HepG2 (cell line): ENCODE data around the gene RAP2A. TPM values are rescaled to one million over a fixed set of nuclear protein-coding genes. Genes with fewer than 3 reads are reported as not detected.

Experiments used
- DPF2 ChIP-seq: sonication (generic); formaldehyde crosslinking; IDR thresholded peaks from 2 replicates; pipeline ENCODE4 v1.4.0; 2020; ENCODE audit warnings: mild to moderate bottlenecking, low read depth, missing genetic modification reagents, borderline replicate concordance
- DR1 ChIP-seq: sonication (generic); formaldehyde crosslinking; IDR thresholded peaks from 2 replicates; pipeline ENCODE4 v1.8.0; 2021; ENCODE audit warnings: mild to moderate bottlenecking, missing genetic modification reagents, inconsistent platforms
- FLYWCH1 ChIP-seq: sonication (generic); formaldehyde crosslinking; IDR thresholded peaks from 2 replicates; pipeline ENCODE4 v1.8.1; 2023; ENCODE audit warnings: mild to moderate bottlenecking, missing genetic modification reagents
- JDP2 ChIP-seq: sonication (generic); formaldehyde crosslinking; IDR thresholded peaks from 2 replicates; pipeline ENCODE4 v1.8.1; 2022; ENCODE audit warnings: missing genetic modification reagents, borderline replicate concordance
- KDM3A ChIP-seq: IDR thresholded peaks from 2 replicates; pipeline ENCODE4 v1.6.1; 2018; ENCODE audit warnings: low read depth, missing compliant biosample characterization
- MEF2D ChIP-seq: sonication (generic); formaldehyde crosslinking; IDR thresholded peaks from 2 replicates; pipeline ENCODE4 v1.5.1; 2020; ENCODE audit warnings: mild to moderate bottlenecking, missing genetic modification reagents
- NRL ChIP-seq: sonication (generic); formaldehyde crosslinking; IDR thresholded peaks from 2 replicates; pipeline ENCODE4 v1.5.0; 2020; ENCODE audit warnings: missing genetic modification reagents, mild to moderate bottlenecking, moderate library complexity, borderline replicate concordance
- REL ChIP-seq: sonication (generic); formaldehyde crosslinking; conservative IDR thresholded peaks from 2 replicates; pipeline ENCODE4 v1.8.0; 2022; ENCODE audit warnings: mild to moderate bottlenecking, missing genetic modification reagents, moderate library complexity
- RELA ChIP-seq: sonication (generic); formaldehyde crosslinking; IDR thresholded peaks from 2 replicates; pipeline ENCODE4 v1.4.0; 2020; ENCODE audit warnings: missing genetic modification reagents
- SALL1 ChIP-seq: sonication (generic); formaldehyde crosslinking; IDR thresholded peaks from 2 replicates; pipeline ENCODE4 v1.8.0; 2022; ENCODE audit warnings: mild to moderate bottlenecking, missing genetic modification reagents
- SMARCC2 ChIP-seq: fragments of 450-650 bp; IDR thresholded peaks from 2 replicates; pipeline ENCODE4 v1.6.1; 2017; ENCODE audit warnings: antibody characterized with exemption, mild to moderate bottlenecking
- ZNF205 ChIP-seq: IDR thresholded peaks from 2 replicates; pipeline ENCODE4 v1.6.1; 2018; ENCODE audit warnings: missing biosample characterization, missing genetic modification reagents
- ZNF280D ChIP-seq: sonication (generic); formaldehyde crosslinking; IDR thresholded peaks from 2 replicates; pipeline ENCODE4 v1.5.1; 2020; ENCODE audit warnings: mild to moderate bottlenecking, missing genetic modification reagents
- ZNF296 ChIP-seq: sonication (generic); formaldehyde crosslinking; conservative IDR thresholded peaks from 2 replicates; pipeline ENCODE4 v1.5.0; 2020; ENCODE audit warnings: mild to moderate bottlenecking, missing genetic modification reagents
- ZNF33B ChIP-seq: sonication (generic); formaldehyde crosslinking; IDR thresholded peaks from 2 replicates; pipeline ENCODE4 v1.5.1; 2020; ENCODE audit warnings: mild to moderate bottlenecking, missing genetic modification reagents
- ZNF577 ChIP-seq: sonication (generic); formaldehyde crosslinking; IDR thresholded peaks from 2 replicates; pipeline ENCODE4 v1.4.0; 2020; ENCODE audit warnings: mild to moderate bottlenecking, low read depth, missing genetic modification reagents, borderline replicate concordance
- ZNF800 ChIP-seq: sonication (generic); formaldehyde crosslinking; IDR thresholded peaks from 2 replicates; pipeline ENCODE4 v1.4.0; 2020; ENCODE audit warnings: missing genetic modification reagents
- polyA plus RNA-seq, 8 experiments: library from polyadenylated mRNA; depleted of rRNA in 3 of 8; stranded (reverse) in 7 of 8; unstranded in 1 of 8; fragments of >200 nt; fragmentation: Illumina TruSeq in 4 of 8; extraction: Trizol in 4 of 8; gene quantifications; 2 replicates each; pipeline versions ENCODE4 v1.2.1 to v1.2.3, GENCODE V29; 2011 to 2016; ENCODE audit warnings: low read depth in 4 of 8, missing spikeins in 1 of 8, mixed read lengths in 1 of 8; ENCODE audit not compliant: insufficient read depth in 1 of 8
- total RNA-seq, 5 experiments: library from RNA; depleted of rRNA; stranded (reverse); fragments of >200 nt; fragmentation: Illumina TruSeq; extraction: Trizol; gene quantifications; 2 replicates each; pipeline ENCODE4 v1.2.3, GENCODE V29; 2016; ENCODE audit warnings: low read depth in 1 of 5
- TF ChIP-seq, protein P1 (sequence below): IDR thresholded peaks from 2 replicates; pipeline ENCODE4 v1.6.1; 2018; ENCODE audit warnings: missing genetic modification reagents
- TF ChIP-seq, protein P2 (sequence below): sonication (generic); formaldehyde crosslinking; IDR thresholded peaks from 2 replicates; pipeline ENCODE4 v1.8.0; 2022; ENCODE audit warnings: mild to moderate bottlenecking, missing genetic modification reagents
- TF ChIP-seq, protein P3 (sequence below), 2 experiments: sonication (generic) in 1 of 2; formaldehyde crosslinking in 1 of 2; IDR thresholded peaks; 2 replicates each; pipeline versions ENCODE4 v1.4.0 to v1.6.1; 2018 to 2020; ENCODE audit warnings: missing genetic modification reagents in 2 of 2, borderline replicate concordance in 1 of 2, low read depth in 1 of 2, mild to moderate bottlenecking in 1 of 2, missing biosample characterization in 1 of 2

RAP2A gene
- total and polyA plus RNA-seq, 2 of the 13 experiments (the other 11 are each of a cell fraction or from before 2014, with no cell fraction given): 9.9 to 23.1 TPM

DNA sequence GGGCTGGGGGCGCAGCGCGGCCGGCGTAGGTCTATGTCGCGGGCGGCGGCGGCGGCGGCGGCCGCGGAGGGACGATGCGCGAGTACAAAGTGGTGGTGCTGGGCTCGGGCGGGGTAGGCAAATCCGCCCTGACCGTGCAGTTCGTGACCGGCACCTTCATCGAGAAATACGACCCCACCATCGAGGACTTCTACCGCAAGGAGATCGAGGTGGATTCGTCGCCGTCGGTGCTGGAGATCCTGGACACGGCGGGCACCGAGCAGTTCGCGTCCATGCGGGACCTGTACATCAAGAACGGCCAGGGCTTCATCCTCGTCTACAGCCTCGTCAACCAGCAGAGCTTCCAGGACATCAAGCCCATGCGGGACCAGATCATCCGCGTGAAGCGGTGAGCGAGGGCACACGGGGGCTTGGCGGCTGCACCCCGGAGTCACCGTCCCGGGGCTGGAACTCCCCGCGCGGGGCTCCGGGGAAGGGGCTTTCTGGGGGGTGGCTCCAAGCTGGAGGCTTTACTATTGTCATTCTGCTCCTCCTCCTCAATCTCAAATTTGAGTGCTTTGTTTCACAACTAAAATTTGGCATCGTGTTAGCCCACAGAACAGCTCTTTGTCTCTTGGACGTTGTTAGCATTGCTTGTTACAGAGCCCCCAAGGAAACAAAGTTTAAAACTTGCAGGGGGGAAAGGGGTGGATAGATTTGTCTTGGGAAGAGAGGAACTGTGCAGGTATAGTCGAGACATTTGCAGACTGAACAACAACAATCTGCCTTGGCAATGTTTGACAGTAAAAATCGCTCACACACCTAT lies 630 bp downstream of the RAP2A start (continued):
- TF ChIP-seq, protein P1, sequence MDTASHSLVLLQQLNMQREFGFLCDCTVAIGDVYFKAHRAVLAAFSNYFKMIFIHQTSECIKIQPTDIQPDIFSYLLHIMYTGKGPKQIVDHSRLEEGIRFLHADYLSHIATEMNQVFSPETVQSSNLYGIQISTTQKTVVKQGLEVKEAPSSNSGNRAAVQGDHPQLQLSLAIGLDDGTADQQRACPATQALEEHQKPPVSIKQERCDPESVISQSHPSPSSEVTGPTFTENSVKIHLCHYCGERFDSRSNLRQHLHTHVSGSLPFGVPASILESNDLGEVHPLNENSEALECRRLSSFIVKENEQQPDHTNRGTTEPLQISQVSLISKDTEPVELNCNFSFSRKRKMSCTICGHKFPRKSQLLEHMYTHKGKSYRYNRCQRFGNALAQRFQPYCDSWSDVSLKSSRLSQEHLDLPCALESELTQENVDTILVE (CRISPR knock-in tag): no peak
- TF ChIP-seq ZNF205 (CRISPR knock-in tag) (no peak), JDP2 (CRISPR knock-in tag) (no peak), SMARCC2 (no peak), NRL (CRISPR knock-in tag) (no peak), ZNF296 (CRISPR knock-in tag) (no peak), RELA (CRISPR knock-in tag) (no peak), DR1 (CRISPR knock-in tag) (no peak; the same call in 1 of the 2 replicates), FLYWCH1 (CRISPR knock-in tag) (no peak), MEF2D (no peak), REL (CRISPR knock-in tag) (no peak), ZNF577 (CRISPR knock-in tag) (no peak), ZNF800 (CRISPR knock-in tag) (no peak), DPF2 (no peak), KDM3A (no peak), ZNF33B (CRISPR knock-in tag) (no peak), SALL1 (CRISPR knock-in tag) (peak; percentile 46; the same call in 1 of the 2 replicates), ZNF280D (CRISPR knock-in tag) (no peak)
- TF ChIP-seq, protein P2, sequence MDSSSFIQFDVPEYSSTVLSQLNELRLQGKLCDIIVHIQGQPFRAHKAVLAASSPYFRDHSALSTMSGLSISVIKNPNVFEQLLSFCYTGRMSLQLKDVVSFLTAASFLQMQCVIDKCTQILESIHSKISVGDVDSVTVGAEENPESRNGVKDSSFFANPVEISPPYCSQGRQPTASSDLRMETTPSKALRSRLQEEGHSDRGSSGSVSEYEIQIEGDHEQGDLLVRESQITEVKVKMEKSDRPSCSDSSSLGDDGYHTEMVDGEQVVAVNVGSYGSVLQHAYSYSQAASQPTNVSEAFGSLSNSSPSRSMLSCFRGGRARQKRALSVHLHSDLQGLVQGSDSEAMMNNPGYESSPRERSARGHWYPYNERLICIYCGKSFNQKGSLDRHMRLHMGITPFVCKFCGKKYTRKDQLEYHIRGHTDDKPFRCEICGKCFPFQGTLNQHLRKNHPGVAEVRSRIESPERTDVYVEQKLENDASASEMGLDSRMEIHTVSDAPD (CRISPR knock-in tag): no peak
- TF ChIP-seq, protein P3, sequence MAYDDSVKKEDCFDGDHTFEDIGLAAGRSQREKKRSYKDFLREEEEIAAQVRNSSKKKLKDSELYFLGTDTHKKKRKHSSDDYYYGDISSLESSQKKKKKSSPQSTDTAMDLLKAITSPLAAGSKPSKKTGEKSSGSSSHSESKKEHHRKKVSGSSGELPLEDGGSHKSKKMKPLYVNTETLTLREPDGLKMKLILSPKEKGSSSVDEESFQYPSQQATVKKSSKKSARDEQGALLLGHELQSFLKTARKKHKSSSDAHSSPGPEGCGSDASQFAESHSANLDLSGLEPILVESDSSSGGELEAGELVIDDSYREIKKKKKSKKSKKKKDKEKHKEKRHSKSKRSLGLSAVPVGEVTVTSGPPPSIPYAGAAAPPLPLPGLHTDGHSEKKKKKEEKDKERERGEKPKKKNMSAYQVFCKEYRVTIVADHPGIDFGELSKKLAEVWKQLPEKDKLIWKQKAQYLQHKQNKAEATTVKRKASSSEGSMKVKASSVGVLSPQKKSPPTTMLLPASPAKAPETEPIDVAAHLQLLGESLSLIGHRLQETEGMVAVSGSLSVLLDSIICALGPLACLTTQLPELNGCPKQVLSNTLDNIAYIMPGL (CRISPR knock-in tag; IDR thresholded peaks at IDR 0.05; ENCODE audit: borderline replicate concordance in 1 of 2, low read depth in 1 of 2): 0 out of 4 replicates have a peak, but pooled peaks of 1 of the 2 experiments have one; percentile 18
